ENCODE results near the gene TPM1.

TPM1 gene

GRCh38 chr15:63018639-63019038 is 23.9 kb upstream of the TPM1 start:
- no peak for DNase-seq

GRCh38 chr15:63019511-63020109 is 22.9 kb upstream of the TPM1 start:
- DNase-seq: no peak

- DNase-seq: no peak
These were observed 22.4 kb upstream of the TPM1 start for GRCh38 chr15:63020128-63020527.

GRCh38 chr15:63020759-63021430 is 21.7 kb upstream of the TPM1 start:
- no peak for DNase-seq

- no peak for DNase-seq
These were observed 20.4 kb upstream of the TPM1 start for GRCh38 chr15:63022181-63022580.

GRCh38 chr15:63022663-63023062 is 19.9 kb upstream of the TPM1 start:
- DNase-seq: no peak

GRCh38 chr15:63023351-63023945 is 19.1 kb upstream of the TPM1 start:
- DNase-seq: no peak

GRCh38 chr15:63025460-63025859 is 17.1 kb upstream of the TPM1 start:
- DNase-seq: no peak

- DNase-seq: no peak
These were observed 14.9 kb upstream of the TPM1 start for GRCh38 chr15:63027646-63028045.

GRCh38 chr15:63028442-63029110 is 14.0 kb upstream of the TPM1 start:
- no peak for DNase-seq

GRCh38 chr15:63029676-63030075 is 12.9 kb upstream of the TPM1 start:
- no peak for DNase-seq

GRCh38 chr15:63030101-63030551 is 12.4 kb upstream of the TPM1 start:
- no peak for DNase-seq

- no peak for DNase-seq
These were observed 8.0 kb upstream of the TPM1 start for GRCh38 chr15:63034578-63034977.

GRCh38 chr15:63035253-63035652 is 7.3 kb upstream of the TPM1 start:
- no peak for DNase-seq

GRCh38 chr15:63035977-63036376 is 6.6 kb upstream of the TPM1 start:
- no peak for DNase-seq

GRCh38 chr15:63037976-63038720 is 4.4 kb upstream of the TPM1 start:
- no peak for DNase-seq

GRCh38 chr15:63038926-63039673 is 3.4 kb upstream of the TPM1 start:
- no peak for DNase-seq

- no peak for DNase-seq
These were observed 2.7 kb upstream of the TPM1 start for GRCh38 chr15:63039811-63040210.

GRCh38 chr15:63040509-63040908 is 2.0 kb upstream of the TPM1 start:
- no peak for DNase-seq

- DNase-seq: no peak
These were observed 1.6 kb upstream of the TPM1 start for GRCh38 chr15:63040954-63041353.

GRCh38 chr15:63041402-63041973 is 1.1 kb upstream of the TPM1 start:
- DNase-seq: no peak

GRCh38 chr15:63042877-63043334 is 359 bp downstream of the TPM1 start:
- no peak for DNase-seq

Data from CD4-positive, alpha-beta T cell treated with Interleukin-17A for 4 hours (primary cell).